Activated CD4-positive, CD25-positive, alpha-beta regulatory T cell (primary cell): ENCODE data around the gene KRTAP5-10.
A peak's percentile ranks its signal among the peaks of the same experiment; 100 is the strongest.
"Not testable (repeated sequence)": the region's sequence is repeated elsewhere in the genome, so short reads cannot be mapped to it uniquely, and the experiment has no call there.

ENCODE experiments used
- DNase-seq, 4 experiments: peaks; one replicate each; lab custom pipeline; 2025; lab: John Stamatoyannopoulos, UW

KRTAP5-10 gene

GRCh38 chr11:71572811-71573210, 7.4 kb downstream of the KRTAP5-10 start:
- DNase-seq, result no peak

DNA sequence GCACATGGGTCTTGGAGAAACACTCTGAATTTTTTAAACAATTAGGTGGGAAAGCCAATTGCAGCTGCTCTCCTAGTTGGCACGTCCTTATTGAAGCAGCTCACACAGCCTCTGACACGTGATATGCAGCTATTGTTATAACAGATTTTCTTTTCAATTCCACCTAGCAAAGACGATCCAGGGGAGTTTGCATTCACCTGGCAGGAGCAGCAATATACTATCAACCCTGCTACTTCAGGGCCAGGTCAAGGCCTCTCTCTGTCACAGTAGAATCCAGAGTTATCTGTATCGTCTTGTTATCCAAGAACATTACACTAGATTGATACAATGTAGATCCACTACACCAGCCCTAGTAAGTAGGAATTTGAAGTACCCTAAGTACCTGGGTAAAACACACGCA, 9.1 kb downstream of the KRTAP5-10 start:
- DNase-seq, result no peak

DNA sequence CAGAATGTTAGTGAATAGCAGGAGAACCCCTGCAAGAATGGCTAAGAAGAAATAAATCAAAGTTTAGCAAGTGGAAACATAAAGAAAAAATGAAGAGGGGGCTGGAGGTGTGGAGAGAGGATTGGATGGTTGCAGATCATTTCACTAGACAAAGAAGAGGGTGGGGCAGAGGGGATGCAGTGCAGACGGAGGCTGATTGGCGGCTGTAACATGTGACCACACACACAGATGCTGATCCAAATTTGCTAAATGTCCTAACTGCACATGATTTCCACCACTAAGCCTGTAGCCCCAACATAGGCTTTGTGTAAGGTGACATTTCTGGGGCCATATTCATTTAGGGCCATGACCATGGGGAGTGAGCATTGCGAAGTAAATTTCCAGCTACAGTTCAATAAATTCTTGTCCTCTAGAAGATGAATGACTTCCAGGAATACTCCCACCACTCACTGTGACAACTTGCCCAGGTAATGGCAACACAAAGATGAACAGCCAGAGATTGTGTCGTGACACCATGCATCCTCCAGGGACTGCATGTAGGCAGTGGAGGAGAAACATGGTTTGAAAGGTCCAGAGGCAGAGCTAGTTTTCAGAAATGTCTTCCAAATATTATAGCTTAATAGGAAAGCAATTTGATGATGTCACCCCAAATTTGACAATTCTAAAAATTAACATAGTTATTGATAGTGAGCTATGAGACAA, 10.5 kb downstream of the KRTAP5-10 start:
- DNase-seq, result no peak

- not testable (repeated sequence) for DNase-seq
Measured at GRCh38 chr11:71576688-71577465, 11.5 kb downstream of the KRTAP5-10 start.

DNA sequence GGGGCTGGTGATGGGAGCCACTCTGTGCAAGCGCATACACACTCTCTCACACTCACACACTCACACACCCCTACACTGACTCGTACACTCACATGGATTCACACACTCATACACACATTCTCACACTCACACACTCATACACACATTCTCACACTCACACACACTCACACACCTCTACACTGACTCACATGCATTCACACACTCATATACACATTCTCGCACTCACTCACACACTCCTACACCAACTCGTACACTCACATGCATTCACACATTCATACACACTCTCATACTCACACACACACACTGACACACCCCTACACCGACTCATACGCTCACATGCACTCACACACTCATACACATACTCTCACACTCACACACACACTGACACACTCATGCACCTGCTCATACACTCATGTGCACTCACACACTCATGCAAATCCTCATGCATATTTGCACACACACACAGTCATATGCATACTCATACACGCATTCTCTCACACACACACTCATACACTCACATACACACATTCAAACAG, 12.2 kb downstream of the KRTAP5-10 start:
- no peak for DNase-seq

GRCh38 chr11:71579513-71579912, 14.2 kb downstream of the KRTAP5-10 start:
- not testable (repeated sequence) for DNase-seq

DNA sequence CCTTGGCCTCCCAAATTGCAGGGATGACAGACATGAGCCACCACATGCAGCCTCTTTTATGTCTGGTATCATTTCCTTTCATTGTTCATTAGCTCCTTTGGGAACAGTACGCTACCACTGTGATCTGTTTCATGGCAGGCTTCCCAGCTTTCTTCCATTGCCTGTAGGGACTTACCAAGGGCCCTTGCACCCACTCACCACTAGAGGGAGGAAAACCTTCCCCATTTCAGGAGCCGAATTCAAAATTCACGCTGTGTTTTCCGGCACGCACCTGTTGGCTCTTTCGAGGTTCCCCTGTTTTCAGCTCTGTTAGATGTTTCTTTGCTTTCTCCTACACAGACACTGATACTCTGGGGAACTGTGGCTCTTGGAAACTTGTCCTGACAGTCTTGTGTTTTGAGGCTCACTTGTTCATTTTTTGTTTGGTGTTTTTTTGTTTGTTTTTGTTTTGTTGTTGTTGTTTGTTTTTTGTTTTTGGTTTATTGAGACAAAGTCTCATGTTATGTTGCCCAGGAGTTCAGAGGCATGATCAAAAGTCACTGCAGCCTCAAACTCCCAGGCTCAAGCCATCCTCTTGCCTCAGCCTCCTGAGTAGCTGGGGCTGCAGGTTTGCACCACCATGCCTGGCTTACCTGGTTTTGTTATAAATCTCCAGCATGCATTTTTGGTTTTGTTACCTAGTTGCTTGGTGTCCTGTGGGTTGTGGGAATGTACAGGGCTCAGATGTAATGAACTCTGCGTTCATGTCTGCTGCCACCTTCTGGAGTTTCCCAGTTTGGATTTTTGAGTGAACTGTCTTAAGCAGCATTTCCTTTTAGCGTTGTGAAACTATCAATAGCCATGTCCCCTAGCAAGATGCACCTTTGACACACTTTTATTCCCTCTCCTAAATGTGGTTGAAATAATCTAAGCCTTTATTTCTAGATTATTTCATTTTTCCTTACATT, 15.0 kb downstream of the KRTAP5-10 start:
- DNase-seq, result no peak

GRCh38 chr11:71581826-71582225, 16.5 kb downstream of the KRTAP5-10 start:
- no peak for DNase-seq

GRCh38 chr11:71582309-71582895, 17.0 kb downstream of the KRTAP5-10 start, which contains the start of gene KRTAP5-11:
TSS of gene KRTAP5-11 (minus strand) at chr11:71582875. CDS start at chr11:71582837, 38 bp downstream.
- no peak for DNase-seq

GRCh38 chr11:71582969-71583368, 17.6 kb downstream of the KRTAP5-10 start:
- DNase-seq, result not testable (repeated sequence)

GRCh38 chr11:71585673-71586072, 20.3 kb downstream of the KRTAP5-10 start:
- DNase-seq, result not testable (repeated sequence)

- DNase-seq, result not testable (repeated sequence)
Measured at GRCh38 chr11:71588314-71588713, 23.0 kb downstream of the KRTAP5-10 start.

DNA sequence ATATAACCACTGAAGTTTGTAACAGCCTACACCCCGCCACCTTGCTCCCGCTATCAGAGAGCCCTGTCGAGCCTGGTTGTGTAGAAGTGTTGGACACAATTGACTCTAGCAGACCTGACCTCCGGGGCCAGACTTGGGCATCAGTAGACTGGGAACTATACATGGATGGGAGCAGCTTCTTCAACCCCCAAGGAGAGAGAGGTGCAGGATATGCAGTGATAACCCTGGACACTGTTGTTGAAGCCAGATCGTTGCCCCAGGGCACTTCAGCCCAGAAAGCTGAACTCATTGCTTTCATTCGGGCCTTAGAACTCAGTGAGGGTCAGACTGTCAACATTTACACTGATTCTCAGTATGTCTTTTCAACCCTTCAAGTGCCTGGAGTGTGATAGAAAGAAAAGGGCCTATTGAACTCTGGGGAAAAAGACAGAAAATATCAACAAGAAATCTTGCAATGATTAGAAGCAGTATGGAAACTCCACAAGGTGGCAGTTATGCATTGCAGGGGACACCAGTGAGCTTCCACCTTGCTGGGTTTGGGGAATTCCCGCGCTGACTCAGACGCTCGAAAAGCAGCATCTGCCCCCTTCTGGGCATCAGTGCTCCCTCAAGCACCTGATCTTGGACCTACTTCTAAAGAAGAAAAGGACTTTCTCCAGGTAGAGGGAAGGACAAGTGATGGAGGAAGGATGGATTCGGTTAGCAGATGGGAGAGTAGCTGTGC, 23.6 kb downstream of the KRTAP5-10 start:
- DNase-seq, result peak in 1 of 4 experiments; percentile 28

- DNase-seq, result not testable (repeated sequence)
Measured at GRCh38 chr11:71589546-71589920, 24.2 kb downstream of the KRTAP5-10 start.

DNA sequence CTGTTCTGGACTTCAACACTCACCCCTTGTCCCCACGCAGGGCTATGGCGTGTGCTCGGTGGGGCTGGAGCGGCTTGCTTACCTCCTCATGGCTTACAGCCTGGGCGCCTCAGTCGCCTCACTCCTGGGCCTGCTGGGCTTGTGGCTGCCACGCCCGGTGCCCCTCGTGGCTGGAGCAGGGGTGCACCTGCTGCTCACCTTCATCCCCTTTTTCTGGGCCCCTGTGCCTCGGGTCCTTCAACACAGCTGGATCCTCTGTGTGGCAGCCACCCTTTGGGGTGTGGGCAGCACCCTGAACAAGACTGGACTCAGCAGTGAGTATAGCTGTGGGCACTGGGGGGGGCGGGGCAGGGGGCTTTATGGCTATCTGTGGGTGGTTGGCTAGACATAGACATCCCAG, 37.9 kb downstream of the KRTAP5-10 start:
- not testable (repeated sequence) for DNase-seq

- DNase-seq, result not testable (repeated sequence)
Measured at GRCh38 chr11:71604798-71605488, 39.6 kb downstream of the KRTAP5-10 start.

DNA sequence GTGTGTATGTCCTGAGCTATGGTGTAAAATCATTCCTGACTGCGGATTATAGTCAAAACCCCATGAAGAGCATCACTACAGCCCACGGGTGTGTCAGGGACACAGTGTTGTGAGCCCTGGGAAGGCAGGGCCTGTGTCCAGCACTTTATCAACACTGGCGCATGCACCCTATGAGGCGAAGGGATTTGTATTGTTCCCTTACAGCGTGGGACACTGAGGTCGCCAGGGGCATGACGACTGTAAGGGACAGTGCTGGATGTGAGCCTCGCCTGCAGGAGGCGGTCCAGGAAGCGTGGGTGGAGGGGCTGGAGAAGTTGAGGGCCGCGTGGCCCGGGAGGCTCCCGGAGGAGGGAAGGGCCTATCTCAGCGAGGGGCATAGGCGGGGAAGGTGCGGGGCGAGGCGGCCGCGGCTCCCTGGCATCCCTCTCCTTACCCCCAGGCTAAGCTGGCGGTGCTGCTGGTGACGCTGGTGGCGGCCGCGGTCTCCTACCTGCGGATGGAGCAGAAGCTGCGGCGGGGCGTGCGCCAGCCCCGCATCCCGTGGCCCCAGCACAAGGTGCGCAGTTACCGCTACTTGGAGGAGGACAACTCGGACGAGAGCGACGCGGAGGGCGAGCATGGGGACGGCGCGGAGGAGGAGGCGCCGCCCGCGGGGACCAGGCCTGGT, 41.6 kb downstream of the KRTAP5-10 start:
- DNase-seq, result not testable (repeated sequence)

- not testable (repeated sequence) for DNase-seq
Measured at GRCh38 chr11:71607520-71608216, 42.3 kb downstream of the KRTAP5-10 start.

DNA sequence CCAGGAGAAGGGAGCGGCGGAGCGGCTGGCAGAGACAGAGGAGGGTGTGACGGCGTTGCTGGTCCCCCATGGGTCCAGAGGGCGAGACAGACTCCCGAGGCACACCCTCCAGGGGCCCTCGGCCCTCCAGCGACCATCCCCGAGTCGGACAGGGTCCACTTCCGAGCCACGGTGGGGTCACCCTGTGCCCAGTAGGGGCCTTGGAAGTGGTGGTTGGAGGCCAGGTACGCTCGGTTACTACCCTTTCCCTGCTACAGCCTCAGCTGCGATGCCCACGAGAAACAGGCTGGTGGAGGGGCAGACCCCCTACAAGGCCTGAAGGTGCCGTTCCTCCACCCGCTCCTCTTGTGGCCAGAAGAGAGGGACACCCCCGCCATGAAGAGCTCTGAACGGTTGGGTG, 42.9 kb downstream of the KRTAP5-10 start:
- DNase-seq, result not testable (repeated sequence)
